ENCODE measurements around the gene TNNC1. TPM values are rescaled to one million over a fixed set of nuclear protein-coding genes. Genes with fewer than 3 reads are reported as not detected.

Gene TNNC1
- total RNA-seq, 2 experiments from 2014 or later = 0.57 to 3.2 TPM

DNA sequence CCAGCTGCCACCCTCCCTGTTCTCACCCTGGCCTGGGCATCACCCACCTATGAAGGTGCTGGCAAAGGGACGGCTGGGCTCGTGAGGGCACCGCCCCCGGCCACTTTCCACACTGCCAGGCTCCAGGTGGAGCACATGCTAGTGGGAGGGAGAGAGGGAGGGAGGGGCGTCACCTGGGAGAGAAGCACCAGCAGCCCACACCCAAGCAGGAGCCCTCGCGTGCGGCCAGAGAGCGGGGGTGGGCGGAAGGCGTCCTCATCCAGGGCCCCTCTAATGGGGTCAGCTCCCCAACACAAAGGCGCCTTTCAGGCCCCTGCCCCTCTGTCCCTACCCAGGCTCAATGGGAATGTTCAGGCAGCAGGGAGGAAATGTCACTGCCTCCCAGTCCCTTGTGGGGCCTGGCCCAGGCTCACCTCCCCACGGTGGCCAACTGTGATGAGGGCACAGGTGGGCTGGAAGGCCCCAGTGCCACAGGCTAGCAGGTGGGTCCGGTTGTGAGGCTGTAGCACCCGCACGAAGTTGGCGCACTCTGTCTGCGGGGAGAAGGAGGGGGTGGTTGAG lies 12.0 kb downstream of the TNNC1 start:
- H2AFZ ChIP-seq (ENCODE audit: low read length) = no peak overlapping the region
- CTCF ChIA-PET (ENCODE audit: unreplicated experiment) = no interaction called here
- H3K4me3 ChIP-seq (ENCODE audit: low read depth, low read length, poor library complexity, severe bottlenecking) = no peak overlapping the region
- no peak overlapping the region for H3K4me2 ChIP-seq (ENCODE audit: low read length)
- no peaks in the 10 kb centered on the region for H3K4me1 ChIP-seq (ENCODE audit: insufficient read depth, low read length, poor library complexity, severe bottlenecking)
- no peaks in the 10 kb centered on the region for H4K20me1 ChIP-seq (ENCODE audit: insufficient read depth, low read length)
- no peak for DNase-seq (ENCODE audit: low spot score)
- TF ChIP-seq, protein P1, sequence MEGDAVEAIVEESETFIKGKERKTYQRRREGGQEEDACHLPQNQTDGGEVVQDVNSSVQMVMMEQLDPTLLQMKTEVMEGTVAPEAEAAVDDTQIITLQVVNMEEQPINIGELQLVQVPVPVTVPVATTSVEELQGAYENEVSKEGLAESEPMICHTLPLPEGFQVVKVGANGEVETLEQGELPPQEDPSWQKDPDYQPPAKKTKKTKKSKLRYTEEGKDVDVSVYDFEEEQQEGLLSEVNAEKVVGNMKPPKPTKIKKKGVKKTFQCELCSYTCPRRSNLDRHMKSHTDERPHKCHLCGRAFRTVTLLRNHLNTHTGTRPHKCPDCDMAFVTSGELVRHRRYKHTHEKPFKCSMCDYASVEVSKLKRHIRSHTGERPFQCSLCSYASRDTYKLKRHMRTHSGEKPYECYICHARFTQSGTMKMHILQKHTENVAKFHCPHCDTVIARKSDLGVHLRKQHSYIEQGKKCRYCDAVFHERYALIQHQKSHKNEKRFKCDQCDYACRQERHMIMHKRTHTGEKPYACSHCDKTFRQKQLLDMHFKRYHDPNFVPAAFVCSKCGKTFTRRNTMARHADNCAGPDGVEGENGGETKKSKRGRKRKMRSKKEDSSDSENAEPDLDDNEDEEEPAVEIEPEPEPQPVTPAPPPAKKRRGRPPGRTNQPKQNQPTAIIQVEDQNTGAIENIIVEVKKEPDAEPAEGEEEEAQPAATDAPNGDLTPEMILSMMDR (conservative IDR thresholded peaks at IDR 0.05; ENCODE audit: low read length) = no peak
- no peak for TF ChIP-seq EZH2phosphoT487 (IDR thresholded peaks at IDR 0.05; ENCODE audit: borderline replicate concordance, low read depth, low read length)
- BruUV-seq (replicated peaks) = no TSS peak
- no peaks in the 10 kb centered on the region for H3K79me2 ChIP-seq (ENCODE audit: insufficient read depth, low read depth, low read length)
- no peaks in the 10 kb centered on the region for H3K36me3 ChIP-seq (ENCODE audit: insufficient read depth, low read length)
- H3K9me2 ChIP-seq (ENCODE audit: insufficient read depth, low read length) = no peaks in the 10 kb centered on the region
- no peaks in the 10 kb centered on the region for H3K9me3 ChIP-seq (ENCODE audit: low read length)
- POLR2A ChIA-PET = interaction anchor here (0.6 to 1.2 kb wide), 2 partner anchors 9 to 227 kb away, joined by 3 to 5 read pairs; no protein-coding TSS in a partner anchor
- H3K27ac ChIP-seq (ENCODE audit: low read depth, low read length, poor library complexity, severe bottlenecking) = no peak overlapping the region
- intact Hi-C loops (cut with micrococcal nuclease; ENCODE audit: unreplicated experiment) = loop anchor here (10.0 kb wide), 1 partner anchor 67 kb away; no protein-coding TSS in a partner anchor

DNA sequence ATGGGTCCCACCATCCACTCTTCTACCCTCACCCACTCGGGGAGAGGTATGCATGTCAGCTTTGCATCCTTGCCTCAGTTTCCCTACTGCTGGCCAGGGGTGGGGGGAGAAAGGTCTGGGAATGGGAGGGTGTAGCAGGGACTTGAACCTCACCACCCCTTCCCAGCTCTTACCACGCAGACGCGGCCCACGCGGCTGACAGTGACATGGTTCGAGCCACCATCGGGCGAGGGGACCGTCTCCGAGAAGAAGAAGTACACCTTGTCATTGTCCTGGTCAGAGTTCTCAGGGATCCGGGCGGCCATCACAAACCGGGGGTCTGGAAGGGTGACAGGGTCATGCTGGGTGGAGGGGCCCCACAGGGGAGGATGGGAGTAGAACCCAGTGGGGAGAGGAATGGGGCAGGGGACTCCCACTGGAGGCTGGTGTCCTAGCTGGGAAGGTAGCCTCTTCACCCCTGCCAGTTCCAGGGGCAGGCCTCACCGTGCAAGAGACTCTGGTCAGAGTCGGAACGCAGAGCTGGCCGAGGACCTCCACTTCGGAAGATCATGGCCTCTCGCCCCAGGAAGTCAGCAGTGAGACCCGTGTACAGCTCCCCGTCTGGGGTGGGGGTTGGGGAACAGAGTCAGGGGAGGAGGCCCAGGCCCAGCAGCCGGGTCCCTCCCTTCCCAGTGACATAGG lies 12.6 kb downstream of the TNNC1 start:
- no TSS peak for BruUV-seq (replicated peaks)
- ChIA-PET CTCF (ENCODE audit: unreplicated experiment) (no interaction called here), POLR2A (interaction anchor here (0.6 to 1.2 kb wide), 2 partner anchors 9 to 226 kb away, joined by 3 to 5 read pairs; no protein-coding TSS in a partner anchor)
- Histone ChIP-seq H3K4me1 (ENCODE audit: insufficient read depth, low read length, poor library complexity, severe bottlenecking) (no peaks in the 10 kb centered on the region), H3K79me2 (ENCODE audit: insufficient read depth, low read depth, low read length) (no peaks in the 10 kb centered on the region), H2AFZ (ENCODE audit: low read length) (no peak overlapping the region), H3K4me2 (ENCODE audit: low read length) (no peak overlapping the region), H3K27ac (ENCODE audit: low read depth, low read length, poor library complexity, severe bottlenecking) (no peak overlapping the region), H3K4me3 (ENCODE audit: low read depth, low read length, poor library complexity, severe bottlenecking) (no peak overlapping the region), H3K36me3 (ENCODE audit: insufficient read depth, low read length) (no peaks in the 10 kb centered on the region), H3K9me3 (ENCODE audit: low read length) (no peaks in the 10 kb centered on the region), H3K9me2 (ENCODE audit: insufficient read depth, low read length) (no peaks in the 10 kb centered on the region), H4K20me1 (ENCODE audit: insufficient read depth, low read length) (no peaks in the 10 kb centered on the region)
- TF ChIP-seq, protein P1 (conservative IDR thresholded peaks at IDR 0.05; ENCODE audit: low read length) = no peak
- no peak for TF ChIP-seq EZH2phosphoT487 (IDR thresholded peaks at IDR 0.05; ENCODE audit: borderline replicate concordance, low read depth, low read length)
- intact Hi-C loops (cut with micrococcal nuclease; ENCODE audit: unreplicated experiment) = loop anchor here (10.0 kb wide), 1 partner anchor 66 kb away; no protein-coding TSS in a partner anchor
- no peak for DNase-seq (ENCODE audit: low spot score)

DNA sequence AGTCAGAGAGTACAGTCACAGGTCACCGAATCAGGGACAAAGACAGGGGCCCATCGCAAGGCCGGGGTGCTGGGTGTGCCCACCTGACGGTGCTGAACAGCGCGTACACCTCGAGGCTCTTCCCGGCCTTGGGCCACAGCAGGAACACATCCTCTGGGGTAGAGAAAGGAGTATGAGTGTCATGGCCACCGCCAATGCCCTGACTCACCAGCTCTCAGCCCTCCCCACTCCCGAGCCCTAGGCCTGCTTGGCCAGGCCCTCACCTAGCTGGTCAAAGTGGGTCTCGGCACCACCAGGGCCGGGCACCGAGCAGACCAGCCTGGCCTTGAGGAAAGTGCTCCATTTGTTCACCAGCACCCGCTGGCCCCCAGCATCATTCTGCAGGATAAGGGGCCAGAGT lies 13.2 kb downstream of the TNNC1 start:
- TF ChIP-seq, protein P1 (conservative IDR thresholded peaks at IDR 0.05; ENCODE audit: low read length) = no peak
- no peak for TF ChIP-seq EZH2phosphoT487 (IDR thresholded peaks at IDR 0.05; ENCODE audit: borderline replicate concordance, low read depth, low read length)
- Histone ChIP-seq H3K9me3 (ENCODE audit: low read length) (no peaks in the 10 kb centered on the region), H3K36me3 (ENCODE audit: insufficient read depth, low read length) (no peaks in the 10 kb centered on the region), H3K79me2 (ENCODE audit: insufficient read depth, low read depth, low read length) (no peaks in the 10 kb centered on the region), H3K4me2 (ENCODE audit: low read length) (no peak overlapping the region), H4K20me1 (ENCODE audit: insufficient read depth, low read length) (no peaks in the 10 kb centered on the region), H3K4me1 (ENCODE audit: insufficient read depth, low read length, poor library complexity, severe bottlenecking) (no peaks in the 10 kb centered on the region), H3K4me3 (ENCODE audit: low read depth, low read length, poor library complexity, severe bottlenecking) (no peak overlapping the region), H2AFZ (ENCODE audit: low read length) (no peak overlapping the region), H3K27ac (ENCODE audit: low read depth, low read length, poor library complexity, severe bottlenecking) (no peak overlapping the region), H3K9me2 (ENCODE audit: insufficient read depth, low read length) (no peaks in the 10 kb centered on the region)
- ChIA-PET POLR2A (interaction anchor here (1.2 kb wide), 1 partner anchor 8 kb away, joined by 3 read pairs; no protein-coding TSS in a partner anchor), CTCF (ENCODE audit: unreplicated experiment) (no interaction called here)
- intact Hi-C loops (cut with micrococcal nuclease; ENCODE audit: unreplicated experiment) = loop anchor here (10.0 kb wide), 1 partner anchor 66 kb away; no protein-coding TSS in a partner anchor
- BruUV-seq (replicated peaks) = no TSS peak
- DNase-seq (ENCODE audit: low spot score) = no peak
